Activated CD4-positive, alpha-beta T cell treated with anti-CD3 and anti-CD28 coated beads, Interleukin-2, amount 50 U/mL, for 4 hours (primary cell): ENCODE results near the gene GRIFIN.

ENCODE experiments used
- DNase-seq, 2 experiments: peaks; one replicate each; pipeline ENCODE4 v3.0.0-alpha.2; 2020

GRIFIN gene

DNA sequence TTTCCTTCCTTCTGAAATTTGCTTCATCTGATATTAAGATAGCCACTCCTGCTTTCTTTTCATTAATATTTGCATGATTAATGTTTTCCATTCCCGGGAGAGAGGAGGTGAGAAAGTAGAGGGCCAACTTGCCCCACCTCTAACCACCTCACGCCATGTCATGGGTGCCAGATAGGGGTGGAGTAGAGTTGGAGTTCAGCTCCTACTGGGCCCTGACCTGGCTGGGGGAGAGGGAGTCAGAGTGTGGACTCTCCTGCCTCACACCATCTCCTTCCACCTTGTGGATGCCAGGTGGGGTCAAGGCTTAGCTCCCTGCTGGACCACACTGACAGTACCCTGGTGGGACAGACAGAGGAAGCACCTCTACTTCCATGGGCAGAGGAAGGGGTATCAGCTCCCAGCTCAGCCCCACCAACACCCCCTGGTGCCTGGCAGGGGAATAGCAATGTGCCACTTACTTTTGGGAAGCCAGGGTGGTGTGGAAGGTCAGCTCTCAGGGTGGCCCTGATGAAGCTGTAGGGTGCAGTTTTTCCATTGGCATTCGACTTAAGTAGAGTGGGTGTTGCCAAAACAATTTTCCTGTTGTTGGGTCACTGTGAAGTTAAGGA is 44.8 kb downstream of the GRIFIN start:
- DNase-seq = peak; percentile 21

DNA sequence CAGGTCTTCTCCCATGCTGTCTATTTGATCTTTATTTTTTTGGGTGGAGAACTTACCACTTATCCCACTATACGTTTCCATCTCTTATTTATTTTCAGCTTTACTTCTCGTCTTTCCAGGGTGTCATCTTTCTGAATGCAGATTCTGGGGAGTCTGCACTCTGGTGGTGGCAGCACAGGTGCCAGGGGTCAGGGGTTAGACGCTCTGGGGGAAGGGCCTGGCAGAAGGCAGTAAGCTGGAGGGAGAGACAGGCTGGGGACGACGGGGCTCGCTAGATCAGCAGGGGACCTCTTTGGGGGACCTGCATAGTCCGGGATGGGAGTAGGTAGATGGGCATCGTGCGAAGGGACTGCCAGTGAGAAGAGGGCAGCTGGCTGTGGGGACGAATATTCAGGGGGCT is 50.4 kb downstream of the GRIFIN start:
- no peak for DNase-seq
